ENCODE data around the gene ITPRID1.

Gene ITPRID1

GRCh38 chr7:31702354-31702753 lies 188.5 kb downstream of the ITPRID1 start:
- H3K9me3 ChIP-seq (ENCODE audit: control insufficient read depth, insufficient read depth, low read depth, low read length) = no peaks in the 10 kb centered on the region
- no peaks in the 10 kb centered on the region for H3K36me3 ChIP-seq (ENCODE audit: control insufficient read depth in 2 of 2, insufficient read depth in 1 of 2, low read length in 2 of 2)
- H3K4me3 ChIP-seq (ENCODE audit: low read depth, low read length) = no peak overlapping the region
- H3K27ac ChIP-seq (ENCODE audit: extremely low read depth, low read depth, low read length) = no peak overlapping the region
- TF ChIP-seq SCRT2 (tag by site-specific recombination; IDR thresholded peaks at IDR 0.05) (no peak), ZNF350 (tag by site-specific recombination; IDR thresholded peaks at IDR 0.05) (no peak), ZNF521 (tag by site-specific recombination; IDR thresholded peaks at IDR 0.05) (no peak), ZNF423 (tag by site-specific recombination; IDR thresholded peaks at IDR 0.05) (no peak), ZNF24 (tag by site-specific recombination; IDR thresholded peaks at IDR 0.05) (no peak), ZNF544 (tag by site-specific recombination; IDR thresholded peaks at IDR 0.05) (no peak), ZNF335 (tag by site-specific recombination; conservative IDR thresholded peaks at IDR 0.05) (no peak), MEIS1 (CRISPR knock-in tag; IDR thresholded peaks at IDR 0.05; ENCODE audit: borderline replicate concordance) (no peak), ZBTB7A (tag by site-specific recombination; IDR thresholded peaks at IDR 0.05; ENCODE audit: low read depth) (no peak), ZNF585B (tag by site-specific recombination; IDR thresholded peaks at IDR 0.05) (no peak), ZNF26 (tag by site-specific recombination; IDR thresholded peaks at IDR 0.05) (no peak), PRDM6 (tag by site-specific recombination; IDR thresholded peaks at IDR 0.05) (no peak), ZNF19 (tag by site-specific recombination; IDR thresholded peaks at IDR 0.05; ENCODE audit: low read depth) (no peak), ZNF473 (tag by site-specific recombination; IDR thresholded peaks at IDR 0.05) (no peak), ZSCAN23 (tag by site-specific recombination; IDR thresholded peaks at IDR 0.05) (no peak), ZNF561 (tag by site-specific recombination; IDR thresholded peaks at IDR 0.05; ENCODE audit: borderline replicate concordance) (no peak), CTCF (tag by site-specific recombination; IDR thresholded peaks at IDR 0.05) (no peak), ZNF211 (tag by site-specific recombination; IDR thresholded peaks at IDR 0.05; ENCODE audit: low read depth) (no peak), ZNF184 (tag by site-specific recombination; IDR thresholded peaks at IDR 0.05) (no peak)
- CTCF ChIA-PET = interaction anchor here (0.7 kb wide), 1 partner anchor 8 kb away, joined by 3 read pairs; no protein-coding TSS in a partner anchor
- POLR2A ChIA-PET = no interaction called here
- H3K4me1 ChIP-seq (ENCODE audit: control insufficient read depth, insufficient read depth, low read length) = no peaks in the 10 kb centered on the region

- Histone ChIP-seq H3K27ac (ENCODE audit: extremely low read depth, low read depth, low read length) (no peak overlapping the region), H3K4me3 (ENCODE audit: low read depth, low read length) (no peak overlapping the region), H3K9me3 (ENCODE audit: control insufficient read depth, insufficient read depth, low read depth, low read length) (no peaks in the 10 kb centered on the region), H3K36me3 (ENCODE audit: control insufficient read depth in 2 of 2, insufficient read depth in 1 of 2, low read length in 2 of 2) (no peaks in the 10 kb centered on the region), H3K4me1 (ENCODE audit: control insufficient read depth, insufficient read depth, low read length) (no peaks in the 10 kb centered on the region)
- ChIA-PET POLR2A (no interaction called here), CTCF (no interaction called here)
- TF ChIP-seq ZNF274 (IDR thresholded peaks at IDR 0.05; ENCODE audit: low read length) = no peak
- TF ChIP-seq ZNF274 (tag by site-specific recombination; IDR thresholded peaks at IDR 0.05; ENCODE audit: borderline replicate concordance) = no peak
Observed at GRCh38 chr7:31705377-31705776, 191.5 kb downstream of the ITPRID1 start.

All from HEK293 (cell line).